ENCODE measurements around the gene PRMT1.

DNA sequence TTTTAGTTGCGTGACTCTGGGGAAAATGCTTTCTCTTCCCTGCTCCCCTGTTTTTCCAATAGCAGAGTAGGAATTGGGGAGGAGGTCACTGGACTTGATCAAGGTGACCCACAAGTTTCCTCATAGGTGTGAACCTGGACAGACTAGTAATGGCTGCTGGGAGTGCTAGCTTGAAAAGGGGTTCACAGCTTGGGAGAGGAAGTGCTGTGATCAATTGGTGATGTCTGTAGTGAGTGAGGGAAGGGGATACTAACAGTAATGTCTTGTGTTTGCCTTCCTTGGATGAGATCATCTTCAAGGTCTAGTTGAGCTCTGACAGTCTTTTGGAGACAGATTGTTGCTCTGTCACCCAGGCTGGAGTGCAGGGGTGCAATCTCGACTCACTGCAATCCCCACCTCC, 9.6 kb upstream of the PRMT1 start:
- TF ChIP-seq, protein P1, sequence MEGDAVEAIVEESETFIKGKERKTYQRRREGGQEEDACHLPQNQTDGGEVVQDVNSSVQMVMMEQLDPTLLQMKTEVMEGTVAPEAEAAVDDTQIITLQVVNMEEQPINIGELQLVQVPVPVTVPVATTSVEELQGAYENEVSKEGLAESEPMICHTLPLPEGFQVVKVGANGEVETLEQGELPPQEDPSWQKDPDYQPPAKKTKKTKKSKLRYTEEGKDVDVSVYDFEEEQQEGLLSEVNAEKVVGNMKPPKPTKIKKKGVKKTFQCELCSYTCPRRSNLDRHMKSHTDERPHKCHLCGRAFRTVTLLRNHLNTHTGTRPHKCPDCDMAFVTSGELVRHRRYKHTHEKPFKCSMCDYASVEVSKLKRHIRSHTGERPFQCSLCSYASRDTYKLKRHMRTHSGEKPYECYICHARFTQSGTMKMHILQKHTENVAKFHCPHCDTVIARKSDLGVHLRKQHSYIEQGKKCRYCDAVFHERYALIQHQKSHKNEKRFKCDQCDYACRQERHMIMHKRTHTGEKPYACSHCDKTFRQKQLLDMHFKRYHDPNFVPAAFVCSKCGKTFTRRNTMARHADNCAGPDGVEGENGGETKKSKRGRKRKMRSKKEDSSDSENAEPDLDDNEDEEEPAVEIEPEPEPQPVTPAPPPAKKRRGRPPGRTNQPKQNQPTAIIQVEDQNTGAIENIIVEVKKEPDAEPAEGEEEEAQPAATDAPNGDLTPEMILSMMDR (IDR thresholded peaks at IDR 0.05; ENCODE audit: insufficient read depth, low read depth, low read length): no peak
- no peak for TF ChIP-seq EZH2 (IDR thresholded peaks at IDR 0.05; ENCODE audit: insufficient read depth, low read length)

Data from astrocyte (in vitro differentiated cells and primary cell).